ENCODE measurements around the gene ZFYVE26. TPM values are rescaled to one million over a fixed set of nuclear protein-coding genes. Genes with fewer than 3 reads are reported as not detected.
"Not testable (repeated sequence)": the region's sequence is repeated elsewhere in the genome, so short reads cannot be mapped to it uniquely, and the experiment has no call there.

ZFYVE26 gene
- total RNA-seq, 1 donor from 2014 or later: 19.3 TPM

DNA sequence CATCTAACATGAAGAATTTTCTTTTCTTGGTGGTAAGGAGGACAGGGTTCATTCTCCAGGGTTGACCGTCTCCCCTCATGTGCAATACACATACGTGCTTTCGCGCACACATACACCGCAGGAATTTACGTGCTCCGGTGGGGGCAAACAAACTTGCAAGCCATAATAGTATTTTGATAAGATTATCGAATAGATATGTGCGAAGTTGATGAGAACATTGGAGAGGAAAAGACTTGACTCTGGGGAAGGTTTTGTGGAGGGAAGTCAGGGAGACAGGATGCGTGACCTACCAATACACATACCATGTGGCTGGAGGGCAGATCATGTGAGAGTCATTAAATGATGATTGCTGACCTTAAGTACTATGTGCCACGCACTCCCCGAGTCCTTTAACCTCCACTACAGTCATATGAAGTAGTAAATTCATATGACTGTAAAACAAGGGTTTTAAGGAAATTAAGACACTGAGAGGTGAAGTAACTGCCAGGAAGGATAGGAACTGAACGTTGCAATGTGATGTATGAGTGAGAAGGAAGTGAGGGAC is 4.1 kb upstream of the ZFYVE26 start:
- intact Hi-C loops (cut with DNase I): no loop called here
- no peak for DNase-seq (ENCODE audit: low spot score in 2 of 2)
- Histone ChIP-seq H3K27ac (no peak overlapping the region), H3K9me3 (no peaks in the 10 kb centered on the region), H3K4me1 (peaks cover 0 to 7% of the 10 kb centered on the region in 2 donors), H3K27me3 (no peaks in the 10 kb centered on the region), H3K4me3 (peak overlapping the region; percentile 70 to 82), H3K36me3 (peaks cover 0 to 1% of the 10 kb centered on the region in 2 donors)
- TF ChIP-seq, protein P1, sequence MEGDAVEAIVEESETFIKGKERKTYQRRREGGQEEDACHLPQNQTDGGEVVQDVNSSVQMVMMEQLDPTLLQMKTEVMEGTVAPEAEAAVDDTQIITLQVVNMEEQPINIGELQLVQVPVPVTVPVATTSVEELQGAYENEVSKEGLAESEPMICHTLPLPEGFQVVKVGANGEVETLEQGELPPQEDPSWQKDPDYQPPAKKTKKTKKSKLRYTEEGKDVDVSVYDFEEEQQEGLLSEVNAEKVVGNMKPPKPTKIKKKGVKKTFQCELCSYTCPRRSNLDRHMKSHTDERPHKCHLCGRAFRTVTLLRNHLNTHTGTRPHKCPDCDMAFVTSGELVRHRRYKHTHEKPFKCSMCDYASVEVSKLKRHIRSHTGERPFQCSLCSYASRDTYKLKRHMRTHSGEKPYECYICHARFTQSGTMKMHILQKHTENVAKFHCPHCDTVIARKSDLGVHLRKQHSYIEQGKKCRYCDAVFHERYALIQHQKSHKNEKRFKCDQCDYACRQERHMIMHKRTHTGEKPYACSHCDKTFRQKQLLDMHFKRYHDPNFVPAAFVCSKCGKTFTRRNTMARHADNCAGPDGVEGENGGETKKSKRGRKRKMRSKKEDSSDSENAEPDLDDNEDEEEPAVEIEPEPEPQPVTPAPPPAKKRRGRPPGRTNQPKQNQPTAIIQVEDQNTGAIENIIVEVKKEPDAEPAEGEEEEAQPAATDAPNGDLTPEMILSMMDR (IDR thresholded peaks at IDR 0.05): no peak

DNA sequence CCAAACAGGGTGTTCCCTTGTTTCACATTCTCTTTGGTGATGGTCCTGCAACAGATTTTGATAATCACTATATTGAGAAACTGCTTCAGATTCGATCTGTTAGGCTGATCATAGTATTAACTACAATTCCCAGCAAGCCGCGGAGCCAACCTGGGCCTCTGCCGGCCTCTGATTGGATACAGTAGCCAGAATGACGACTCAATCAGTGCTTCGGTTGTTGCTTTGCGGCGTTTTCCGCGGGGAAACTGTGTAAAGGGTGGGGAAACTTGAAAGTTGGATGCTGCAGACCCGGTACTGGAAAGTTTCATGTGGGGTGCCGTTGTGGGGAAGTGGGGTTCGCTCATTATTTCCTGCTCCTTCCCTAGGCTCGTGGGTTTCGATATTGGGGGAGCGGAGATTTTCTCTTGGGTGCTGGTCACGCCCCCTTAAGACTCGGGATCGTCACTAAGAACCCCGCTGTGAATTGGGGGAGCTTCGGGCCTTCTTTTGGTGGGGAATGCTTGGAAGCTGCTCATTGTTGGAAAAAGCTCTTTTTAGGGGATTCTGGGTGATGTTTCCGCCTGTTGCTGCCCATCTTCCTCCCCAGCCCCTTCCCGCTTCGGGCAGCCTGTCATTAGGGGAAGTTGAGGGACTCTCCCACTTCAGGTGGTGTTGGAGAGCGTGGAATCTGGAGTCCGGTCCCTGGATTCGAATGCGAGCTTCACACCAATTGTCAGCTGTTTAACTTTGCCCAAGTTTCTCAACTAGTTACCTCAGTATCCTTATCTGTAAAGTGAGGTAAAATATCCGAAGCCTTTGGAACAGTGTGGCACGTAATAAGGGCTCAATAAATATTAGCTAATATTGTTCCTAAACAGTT is 3.4 kb upstream of the ZFYVE26 start, which contains the start of gene RAD51B:
Gene RAD51B (plus strand): TSS at position 217 of the 859 bp plus-strand sequence.
- H3K27me3 ChIP-seq: no peaks in the 10 kb centered on the region
- H3K4me1 ChIP-seq: peaks cover 0 to 7% of the 10 kb centered on the region in 2 donors
- TF ChIP-seq, protein P1 (IDR thresholded peaks at IDR 0.05): no peak
- intact Hi-C loops (cut with DNase I): loop anchor here (2.0 to 10.0 kb wide), 4 partner anchors 1325 to 1948 kb away; partner anchors contain the start of genes ERH, EXD2, SLC39A9 and SRSF5
- peak within 1 kb of the TSS in 1 of 2 donors; percentile 29 for H3K27ac ChIP-seq
- no peaks in the 10 kb centered on the region for H3K36me3 ChIP-seq
- peak within 1 kb of the TSS; percentile 70 to 82 for H3K4me3 ChIP-seq
- H3K9me3 ChIP-seq: no peaks in the 10 kb centered on the region
- peak; percentile 69 to 94 for DNase-seq (ENCODE audit: low spot score in 2 of 2)

DNA sequence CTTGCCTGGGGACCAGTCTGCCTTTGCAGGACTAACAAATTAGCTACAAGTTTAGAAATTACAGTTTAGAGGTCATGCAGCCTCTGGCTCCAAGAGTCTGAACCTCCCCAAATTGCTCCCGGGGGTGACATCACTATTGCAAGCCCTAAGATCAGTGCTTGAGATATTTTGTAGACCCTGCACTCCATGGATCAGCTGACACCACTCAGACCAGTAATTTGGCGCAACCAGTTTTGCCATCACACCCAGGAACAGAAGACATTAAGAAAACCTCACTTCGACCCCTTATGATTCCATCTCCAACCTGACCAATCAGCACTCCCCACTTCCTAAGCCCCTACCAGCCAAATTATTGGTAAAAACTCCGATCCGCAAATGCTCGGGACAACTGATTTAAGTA is 2.1 kb upstream of the ZFYVE26 start:
- H3K9me3 ChIP-seq; H3K27ac ChIP-seq; H3K36me3 ChIP-seq; H3K4me3 ChIP-seq; DNase-seq (ENCODE audit: low spot score in 2 of 2); H3K27me3 ChIP-seq; H3K4me1 ChIP-seq: not testable (repeated sequence)
- intact Hi-C loops (cut with DNase I): loop anchor here (2.0 to 10.0 kb wide), 4 partner anchors 1326 to 1949 kb away; partner anchors contain the start of genes ERH, EXD2, SLC39A9 and SRSF5

DNA sequence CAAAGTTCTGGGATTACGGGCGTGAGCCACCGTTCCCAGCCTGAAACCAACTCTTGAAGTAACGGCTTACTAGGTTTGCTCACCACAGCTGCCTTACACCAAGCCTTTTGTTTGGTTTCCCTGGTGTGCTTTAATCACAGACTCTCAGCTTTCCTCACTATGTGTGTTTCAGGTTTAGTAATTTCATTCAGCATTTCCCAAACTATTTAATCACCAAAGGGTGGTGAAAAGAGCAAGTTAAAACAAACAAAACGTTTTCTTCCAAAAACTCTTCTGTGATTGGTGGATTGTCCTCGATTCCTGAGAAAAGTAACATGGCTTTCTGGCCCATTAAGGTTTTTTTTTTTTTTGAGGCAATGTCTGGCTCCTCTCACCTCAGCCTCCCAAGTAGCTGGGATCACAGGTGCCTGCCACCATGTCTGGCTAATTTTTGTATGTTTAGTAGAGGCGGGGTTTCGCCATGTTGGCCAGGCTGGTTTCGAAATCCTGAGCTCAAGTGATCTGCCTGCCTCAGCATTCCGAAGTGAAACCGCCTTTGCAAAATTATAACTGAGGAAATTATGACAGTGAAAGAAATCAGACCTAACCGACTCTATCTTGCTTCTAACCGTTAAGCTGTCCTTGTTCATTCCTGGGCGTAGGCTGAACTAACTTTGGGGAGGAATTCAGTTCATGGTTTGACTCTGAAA is 1.5 kb upstream of the ZFYVE26 start:
- no peak overlapping the region for H3K4me3 ChIP-seq
- TF ChIP-seq, protein P1 (IDR thresholded peaks at IDR 0.05): no peak
- peaks cover 0 to 7% of the 10 kb centered on the region in 2 donors for H3K4me1 ChIP-seq
- intact Hi-C loops (cut with DNase I): loop anchor here (2.0 to 10.0 kb wide), 4 partner anchors 1327 to 1949 kb away; partner anchors contain the start of genes ERH, EXD2, SLC39A9 and SRSF5
- DNase-seq (ENCODE audit: low spot score in 2 of 2): no peak
- no peak overlapping the region for H3K27ac ChIP-seq
- H3K36me3 ChIP-seq: peaks cover 0 to 3% of the 10 kb centered on the region in 2 donors
- no peaks in the 10 kb centered on the region for H3K9me3 ChIP-seq
- H3K27me3 ChIP-seq: no peaks in the 10 kb centered on the region

DNA sequence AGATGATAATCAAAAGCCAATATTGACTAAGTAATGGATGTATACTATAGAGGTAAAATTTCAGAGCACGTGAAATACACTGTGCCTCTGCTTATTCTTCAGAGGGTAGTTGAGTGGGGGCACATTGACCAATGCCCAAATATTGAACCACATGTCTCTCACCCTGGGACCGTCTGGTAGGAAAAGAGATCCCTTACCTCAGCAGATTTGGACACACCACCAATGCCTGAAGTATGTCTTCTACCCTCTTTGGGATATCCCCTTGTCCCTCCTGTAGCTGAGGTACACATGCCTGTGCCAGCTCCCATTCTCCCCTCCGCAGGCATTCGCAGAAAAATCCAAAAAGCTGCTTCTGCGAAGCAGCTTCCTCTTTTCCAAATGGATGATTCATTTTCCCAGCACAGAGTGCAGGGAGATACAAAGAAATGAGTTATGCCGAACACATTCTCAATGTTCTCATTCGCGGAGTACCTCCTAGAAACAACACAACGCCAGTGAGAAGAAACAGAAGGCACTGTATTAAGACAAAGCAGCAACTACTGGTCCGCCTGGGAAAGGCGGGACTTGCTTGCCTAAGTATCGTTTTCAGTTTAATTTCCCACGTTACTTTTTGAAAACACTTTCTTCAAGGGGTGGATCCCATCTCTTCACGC is 691 bp downstream of the ZFYVE26 start:
- Histone ChIP-seq H3K27ac (peak overlapping the region in 1 of 2 donors; percentile 76), H3K4me1 (peaks cover 0 to 7% of the 10 kb centered on the region in 2 donors)

More for the DNA sequence above, 691 bp downstream of the ZFYVE26 start:
- intact Hi-C loops (cut with DNase I): loop anchor here (5.0 to 10.0 kb wide), 3 partner anchors 1329 to 1952 kb away; partner anchors contain the start of genes EXD2 and SRSF5
- Histone ChIP-seq H3K9me3 (no peaks in the 10 kb centered on the region), H3K27me3 (no peaks in the 10 kb centered on the region), H3K36me3 (peaks cover 0 to 16% of the 10 kb centered on the region in 2 donors), H3K4me3 (peak overlapping the region; percentile 69 to 73)
- no peak for DNase-seq (ENCODE audit: low spot score in 2 of 2)
- TF ChIP-seq, protein P1 (IDR thresholded peaks at IDR 0.05): no peak
